Measurements from ENCODE around the gene PPP1R9A.

The PPP1R9A gene

DNA sequence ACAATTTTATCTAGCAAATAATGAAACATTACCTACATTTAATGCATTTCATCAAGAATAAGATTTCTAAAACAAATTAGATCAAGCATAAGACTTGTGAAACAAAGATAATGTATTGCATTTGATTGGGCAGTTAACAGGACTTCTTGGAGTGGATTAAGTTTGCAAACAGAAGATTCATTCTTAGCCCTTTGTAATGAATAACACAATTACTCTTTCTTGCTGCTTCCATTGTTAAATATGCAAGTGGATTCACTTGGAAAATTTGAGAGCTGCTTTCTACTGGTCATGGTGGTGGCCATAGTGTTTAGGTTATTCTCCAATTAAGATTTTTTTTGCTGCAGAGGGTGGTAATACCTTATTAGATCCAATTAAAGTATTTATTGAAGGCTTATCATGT, 6.0 kb downstream of the PPP1R9A start:
- no peak overlapping the region for H3K4me3 ChIP-seq (ENCODE audit: low read depth, low read length)
- DNase-seq (ENCODE audit: low read depth, low spot score): no peak
- ChIA-PET CTCF (no interaction called here), POLR2A (no interaction called here)
- TF ChIP-seq, protein P1, sequence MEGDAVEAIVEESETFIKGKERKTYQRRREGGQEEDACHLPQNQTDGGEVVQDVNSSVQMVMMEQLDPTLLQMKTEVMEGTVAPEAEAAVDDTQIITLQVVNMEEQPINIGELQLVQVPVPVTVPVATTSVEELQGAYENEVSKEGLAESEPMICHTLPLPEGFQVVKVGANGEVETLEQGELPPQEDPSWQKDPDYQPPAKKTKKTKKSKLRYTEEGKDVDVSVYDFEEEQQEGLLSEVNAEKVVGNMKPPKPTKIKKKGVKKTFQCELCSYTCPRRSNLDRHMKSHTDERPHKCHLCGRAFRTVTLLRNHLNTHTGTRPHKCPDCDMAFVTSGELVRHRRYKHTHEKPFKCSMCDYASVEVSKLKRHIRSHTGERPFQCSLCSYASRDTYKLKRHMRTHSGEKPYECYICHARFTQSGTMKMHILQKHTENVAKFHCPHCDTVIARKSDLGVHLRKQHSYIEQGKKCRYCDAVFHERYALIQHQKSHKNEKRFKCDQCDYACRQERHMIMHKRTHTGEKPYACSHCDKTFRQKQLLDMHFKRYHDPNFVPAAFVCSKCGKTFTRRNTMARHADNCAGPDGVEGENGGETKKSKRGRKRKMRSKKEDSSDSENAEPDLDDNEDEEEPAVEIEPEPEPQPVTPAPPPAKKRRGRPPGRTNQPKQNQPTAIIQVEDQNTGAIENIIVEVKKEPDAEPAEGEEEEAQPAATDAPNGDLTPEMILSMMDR (IDR thresholded peaks at IDR 0.05; ENCODE audit: insufficient read depth, low read length, missing control alignments): no peak

DNA sequence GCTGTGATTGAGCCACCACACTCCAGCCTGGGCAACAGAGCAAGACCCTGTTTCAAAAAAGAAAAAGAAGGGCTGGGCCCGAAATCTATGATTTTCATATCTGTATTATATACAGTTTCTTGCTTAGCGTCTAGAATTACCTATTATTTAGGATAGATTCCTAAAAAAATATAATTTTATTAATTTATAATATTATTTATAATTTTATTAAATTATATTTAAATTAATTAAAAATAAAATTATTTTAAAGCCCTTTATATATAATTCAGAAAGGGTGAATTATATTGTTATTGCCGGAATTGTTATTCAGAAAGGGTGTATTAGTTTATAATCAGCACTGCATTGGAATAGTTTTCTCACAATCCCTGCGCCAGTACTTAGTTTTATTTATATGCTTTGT, 14.5 kb downstream of the PPP1R9A start:
- CTCF ChIA-PET: no interaction called here
- no peak for DNase-seq (ENCODE audit: low read depth, low spot score)
- TF ChIP-seq, protein P1 (IDR thresholded peaks at IDR 0.05; ENCODE audit: insufficient read depth, low read length, missing control alignments): no peak
- H3K4me3 ChIP-seq (ENCODE audit: low read depth, low read length): no peak overlapping the region
- POLR2A ChIA-PET: no interaction called here

DNA sequence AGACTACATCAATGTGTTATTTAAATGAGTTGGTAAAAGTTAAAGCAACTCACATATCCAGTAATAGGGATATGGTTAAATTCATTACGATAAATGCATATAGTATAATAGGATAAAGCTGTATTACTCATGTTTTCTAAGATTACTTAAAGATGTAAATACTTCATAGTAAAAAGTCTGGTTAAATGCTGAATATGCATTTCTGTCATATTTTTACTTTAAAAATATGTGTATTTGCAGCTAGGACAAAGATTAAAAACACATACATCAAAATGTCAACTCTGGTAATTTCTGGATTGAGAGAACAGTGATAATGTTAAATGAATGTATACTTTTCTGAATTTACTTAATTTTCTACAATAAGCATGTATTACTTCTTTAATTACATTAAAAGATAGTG, 15.1 kb downstream of the PPP1R9A start:
- H3K4me3 ChIP-seq (ENCODE audit: low read depth, low read length): no peak overlapping the region
- CTCF ChIA-PET: no interaction called here
- TF ChIP-seq, protein P1 (IDR thresholded peaks at IDR 0.05; ENCODE audit: insufficient read depth, low read length, missing control alignments): no peak
- POLR2A ChIA-PET: no interaction called here
- no peak for DNase-seq (ENCODE audit: low read depth, low spot score)

DNA sequence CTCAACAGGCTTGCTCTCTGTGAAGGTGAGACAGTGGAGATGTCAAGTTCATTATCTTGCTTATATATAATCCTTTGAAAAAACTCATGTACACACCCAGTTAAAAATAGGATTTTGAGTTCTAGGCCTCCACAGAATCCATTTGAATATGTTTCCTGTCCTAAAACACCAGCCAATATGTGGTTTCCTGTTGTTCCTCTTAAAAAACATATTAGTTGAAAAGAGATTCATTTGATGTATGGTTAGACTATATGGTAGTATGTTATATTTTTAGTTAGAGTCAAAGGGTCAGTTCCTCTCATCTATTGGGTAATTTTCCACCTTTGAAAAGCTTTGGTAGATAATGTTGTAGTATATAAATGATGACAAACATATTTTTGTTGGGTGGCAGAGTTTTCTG, 16.0 kb downstream of the PPP1R9A start:
- no peak for DNase-seq (ENCODE audit: low read depth, low spot score)
- POLR2A ChIA-PET: no interaction called here
- TF ChIP-seq, protein P1 (IDR thresholded peaks at IDR 0.05; ENCODE audit: insufficient read depth, low read length, missing control alignments): no peak
- CTCF ChIA-PET: no interaction called here
- no peak overlapping the region for H3K4me3 ChIP-seq (ENCODE audit: low read depth, low read length)

DNA sequence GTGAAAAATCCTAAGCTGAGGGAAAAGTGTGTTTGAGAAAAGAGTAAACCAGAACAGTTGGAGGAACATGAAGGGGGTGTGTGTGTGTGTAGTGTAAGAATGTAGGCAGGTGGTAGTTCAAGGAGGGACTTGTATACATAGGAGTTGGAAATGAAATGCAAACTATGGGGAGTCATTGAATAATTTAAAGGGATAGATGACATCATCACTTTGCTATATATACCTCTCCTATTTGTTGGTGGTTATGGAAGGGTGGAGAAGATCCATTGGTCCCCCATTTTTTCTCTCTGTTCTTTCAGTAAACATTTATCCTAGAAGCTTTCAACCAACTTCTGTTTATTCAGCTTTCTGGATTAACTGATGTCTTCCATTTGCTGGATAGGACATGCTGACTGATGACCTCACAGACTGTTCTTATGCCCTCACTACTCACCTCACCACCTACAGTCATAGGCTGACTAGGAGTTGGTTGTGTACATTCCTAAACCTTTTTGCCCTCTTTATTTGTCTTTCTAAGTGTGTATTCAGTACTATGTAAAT, 20.8 kb downstream of the PPP1R9A start:
- DNase-seq (ENCODE audit: low read depth, low spot score): no peak
- ChIA-PET POLR2A (no interaction called here), CTCF (no interaction called here)
- no peak overlapping the region for H3K4me3 ChIP-seq (ENCODE audit: low read depth, low read length)
- TF ChIP-seq, protein P1 (IDR thresholded peaks at IDR 0.05; ENCODE audit: insufficient read depth, low read length, missing control alignments): no peak

DNA sequence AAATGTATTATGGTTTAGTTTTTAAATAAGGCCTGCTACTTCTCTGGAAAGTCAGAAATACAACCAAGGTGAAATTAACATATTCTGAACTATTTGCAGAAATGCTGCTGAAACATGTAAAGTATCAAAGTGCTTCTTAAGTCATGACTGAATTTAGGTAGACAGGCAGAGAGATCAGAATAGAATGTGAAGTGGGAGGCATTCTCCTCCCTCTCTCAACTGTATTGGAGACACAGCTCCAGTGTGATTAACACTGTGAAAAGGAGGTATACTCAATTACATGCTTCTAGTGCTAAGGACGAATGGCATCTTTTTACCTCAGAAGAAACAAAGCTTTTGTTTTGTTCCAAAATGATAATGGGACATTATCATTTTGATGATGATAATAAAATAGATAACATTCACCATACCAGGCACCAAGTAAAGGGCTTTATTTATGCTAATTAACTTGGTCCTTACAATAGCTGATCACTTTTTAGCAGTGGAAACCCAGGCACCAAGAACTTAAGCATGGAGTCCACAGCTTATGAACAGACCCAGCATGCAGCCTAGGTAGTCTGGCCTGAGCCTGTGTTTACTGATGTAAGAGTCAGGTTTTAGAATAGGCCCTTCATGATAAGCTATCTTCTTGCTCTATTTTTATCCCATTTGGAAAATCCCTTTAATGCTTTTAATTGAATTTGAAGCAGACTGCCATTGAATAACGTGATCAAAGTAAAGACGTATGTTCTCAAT, 26.0 kb downstream of the PPP1R9A start:
- POLR2A ChIA-PET: no interaction called here
- TF ChIP-seq, protein P1 (IDR thresholded peaks at IDR 0.05; ENCODE audit: insufficient read depth, low read length, missing control alignments): no peak
- no peak overlapping the region for H3K4me3 ChIP-seq (ENCODE audit: low read depth, low read length)
- no peak for DNase-seq (ENCODE audit: low read depth, low spot score)
- CTCF ChIA-PET: no interaction called here
